ENCODE measurements around the gene PRKG1. TPM values are rescaled to one million over a fixed set of nuclear protein-coding genes. Genes with fewer than 3 reads are reported as not detected.
"Not testable (repeated sequence)": the region's sequence is repeated elsewhere in the genome, so short reads cannot be mapped to it uniquely, and the experiment has no call there.

PRKG1 gene
- total RNA-seq, 1 experiment from 2014 or later: 7.4 TPM

- H3F3A ChIP-seq (ENCODE audit: low read length, unreplicated experiment): no peaks in the 10 kb centered on the region
- BruUV-seq (replicated peaks): no TSS peak
- TF ChIP-seq CTCF (conservative IDR thresholded peaks at IDR 0.05; ENCODE audit: low read depth, low read length) (no peak), EZH2 (IDR thresholded peaks at IDR 0.05; ENCODE audit: low read length, unreplicated experiment) (no peak), EZH2phosphoT487 (IDR thresholded peaks at IDR 0.05; ENCODE audit: borderline replicate concordance, low read length) (no peak)
- H3K4me2 ChIP-seq (ENCODE audit: low read length): no peak overlapping the region
- H3K4me1 ChIP-seq (ENCODE audit: insufficient read depth, low read length): no peaks in the 10 kb centered on the region
- no peaks in the 10 kb centered on the region for H4K20me1 ChIP-seq (ENCODE audit: low read length)
- H2AFZ ChIP-seq (ENCODE audit: low read length): no peak overlapping the region
- H3K4me3 ChIP-seq (ENCODE audit: low read length): no peak overlapping the region
- H3K9ac ChIP-seq (ENCODE audit: low read length): no peak overlapping the region
- H3K27ac ChIP-seq (ENCODE audit: low read length): no peak overlapping the region
- H3K9me3 ChIP-seq (ENCODE audit: low read length): no peaks in the 10 kb centered on the region
- H3K9me2 ChIP-seq (replicated peaks; ENCODE audit: low read length): no peaks in the 10 kb centered on the region
- no peaks in the 10 kb centered on the region for H3K36me3 ChIP-seq (ENCODE audit: low read depth, low read length)
- intact Hi-C loops (cut with micrococcal nuclease): no loop called here
- no peaks in the 10 kb centered on the region for H3K27me3 ChIP-seq (ENCODE audit: low read length)
- CTCF ChIA-PET: no interaction called here
- no peaks in the 10 kb centered on the region for H3K79me2 ChIP-seq (ENCODE audit: low read length)
- DNase-seq: no peak
- POLR2A ChIA-PET (ENCODE audit: unreplicated experiment): no interaction called here
- ATAC-seq: no peak
Measured at GRCh38 chr10:51272555-51272954, 198.3 kb downstream of the PRKG1 start.

- BruUV-seq (replicated peaks): no TSS peak
- Histone ChIP-seq H3K27me3 (ENCODE audit: low read length) (no peaks in the 10 kb centered on the region), H3K9me2 (replicated peaks; ENCODE audit: low read length) (no peaks in the 10 kb centered on the region), H3F3A (ENCODE audit: low read length, unreplicated experiment) (no peaks in the 10 kb centered on the region), H3K4me2 (ENCODE audit: low read length) (no peak overlapping the region), H3K4me3 (ENCODE audit: low read length) (no peak overlapping the region), H2AFZ (ENCODE audit: low read length) (no peak overlapping the region), H3K27ac (ENCODE audit: low read length) (no peak overlapping the region), H4K20me1 (ENCODE audit: low read length) (no peaks in the 10 kb centered on the region), H3K79me2 (ENCODE audit: low read length) (no peaks in the 10 kb centered on the region), H3K36me3 (ENCODE audit: low read depth, low read length) (no peaks in the 10 kb centered on the region), H3K4me1 (ENCODE audit: insufficient read depth, low read length) (no peaks in the 10 kb centered on the region), H3K9ac (ENCODE audit: low read length) (no peak overlapping the region), H3K9me3 (ENCODE audit: low read length) (no peaks in the 10 kb centered on the region)
- DNase-seq (no peak), ATAC-seq (no peak)
- POLR2A ChIA-PET (ENCODE audit: unreplicated experiment): no interaction called here
- intact Hi-C loops (cut with micrococcal nuclease): no loop called here
- TF ChIP-seq EZH2phosphoT487 (IDR thresholded peaks at IDR 0.05; ENCODE audit: borderline replicate concordance, low read length) (no peak), EZH2 (IDR thresholded peaks at IDR 0.05; ENCODE audit: low read length, unreplicated experiment) (no peak)
- CTCF ChIA-PET: no interaction called here
Measured at GRCh38 chr10:51273574-51273973, 199.3 kb downstream of the PRKG1 start.

- BruUV-seq (replicated peaks); H3K79me2 ChIP-seq (ENCODE audit: low read length); intact Hi-C loops (cut with micrococcal nuclease); H2AFZ ChIP-seq (ENCODE audit: low read length); H3F3A ChIP-seq (ENCODE audit: low read length, unreplicated experiment); H3K9me2 ChIP-seq (replicated peaks; ENCODE audit: low read length); H3K27ac ChIP-seq (ENCODE audit: low read length); CTCF ChIA-PET; H3K27me3 ChIP-seq (ENCODE audit: low read length); H3K4me3 ChIP-seq (ENCODE audit: low read length); H4K20me1 ChIP-seq (ENCODE audit: low read length); H3K4me1 ChIP-seq (ENCODE audit: insufficient read depth, low read length); H3K9ac ChIP-seq (ENCODE audit: low read length); POLR2A ChIA-PET (ENCODE audit: unreplicated experiment); DNase-seq; H3K36me3 ChIP-seq (ENCODE audit: low read depth, low read length); H3K9me3 ChIP-seq (ENCODE audit: low read length); H3K4me2 ChIP-seq (ENCODE audit: low read length); ATAC-seq: not testable (repeated sequence)
Measured at GRCh38 chr10:51276097-51276496, 201.8 kb downstream of the PRKG1 start.

- H3K4me3 ChIP-seq (ENCODE audit: low read length); H3K36me3 ChIP-seq (ENCODE audit: low read depth, low read length); H3K4me1 ChIP-seq (ENCODE audit: insufficient read depth, low read length); BruUV-seq (replicated peaks); H3K9me3 ChIP-seq (ENCODE audit: low read length); POLR2A ChIA-PET (ENCODE audit: unreplicated experiment); H4K20me1 ChIP-seq (ENCODE audit: low read length); H3F3A ChIP-seq (ENCODE audit: low read length, unreplicated experiment); ATAC-seq; H2AFZ ChIP-seq (ENCODE audit: low read length); H3K9ac ChIP-seq (ENCODE audit: low read length); H3K27me3 ChIP-seq (ENCODE audit: low read length); H3K79me2 ChIP-seq (ENCODE audit: low read length); H3K27ac ChIP-seq (ENCODE audit: low read length); CTCF ChIA-PET; intact Hi-C loops (cut with micrococcal nuclease); DNase-seq; H3K4me2 ChIP-seq (ENCODE audit: low read length); H3K9me2 ChIP-seq (replicated peaks; ENCODE audit: low read length): not testable (repeated sequence)
Measured at GRCh38 chr10:51281387-51281786, 207.1 kb downstream of the PRKG1 start.
